SK-N-SH (cell line): Measurements from ENCODE around the gene TBC1D2B. TPM values are rescaled to one million over a fixed set of nuclear protein-coding genes. Genes with fewer than 3 reads are reported as not detected.
"Not testable (repeated sequence)": the region's sequence is repeated elsewhere in the genome, so short reads cannot be mapped to it uniquely, and the experiment has no call there.

Experiments
- CTCF ChIA-PET: fragments of 300-600, 350-600 bp; formaldehyde crosslinking; extraction: SDS; loops from one replicate; lab custom pipeline; 2021; lab: Yijun Ruan, JAX
- POLR2A ChIA-PET: fragments of 350-600 bp; sonication (Branson Sonifier 250); formaldehyde crosslinking; extraction: SDS; loops from one replicate; lab custom pipeline; 2020; ENCODE audit warnings: antibody characterized with exemption, inconsistent platforms; lab: Yijun Ruan, JAX
- DNase-seq: peaks from one replicate; pipeline ENCODE4 v3.0.0; 2012
- H2AFZ ChIP-seq: fragments of 200-600 bp; sonication (generic); 2 replicates; pipeline ENCODE4 v1.8.1; 2016; ENCODE audit warnings: antibody characterized with exemption, mild to moderate bottlenecking, low read depth
- H3F3A ChIP-seq: fragments of 200-600 bp; sonication (generic); replicated peaks from 2 replicates; pipeline ENCODE3; 2016; ENCODE audit warnings: antibody characterized with exemption, mild to moderate bottlenecking; ENCODE audit not compliant: insufficient read depth
- H3K27ac ChIP-seq, 2 experiments: fragments of 200-500 bp in 1 of 2; fragments of 200-600 bp in 1 of 2; sonication (Bioruptor generic) in 1 of 2; sonication (generic), shearing (Covaris generic) in 1 of 2; 2 replicates each; pipeline versions ENCODE4 v1.5.1 to v1.6.1; 2014 to 2016; ENCODE audit warnings: low read depth in 2 of 2, inconsistent platforms in 1 of 2, low read length in 1 of 2, mild to moderate bottlenecking in 1 of 2, mixed read lengths in 1 of 2
- H3K27me3 ChIP-seq: fragments of 200-600 bp; sonication (generic), shearing (Covaris generic); 2 replicates; pipeline ENCODE4 v1.6.1; 2016; ENCODE audit warnings: mixed run types; ENCODE audit not compliant: insufficient read depth
- H3K36me3 ChIP-seq, 2 experiments: fragments of 200-500 bp in 1 of 2; fragments of 200-600 bp in 1 of 2; sonication (Bioruptor generic) in 1 of 2; sonication (generic) in 1 of 2; replicated peaks in 1 of 2; 2 replicates each; pipeline versions ENCODE3 to v1.5.1; 2014 to 2016; ENCODE audit warnings: low read length in 1 of 2, mild to moderate bottlenecking in 1 of 2; ENCODE audit not compliant: insufficient read depth in 2 of 2, control insufficient read depth in 1 of 2
- H3K4me1 ChIP-seq, 2 experiments: fragments of 200-500 bp in 1 of 2; fragments of 200-600 bp in 1 of 2; sonication (Bioruptor generic) in 1 of 2; sonication (generic), shearing (Covaris generic) in 1 of 2; 2 replicates each; pipeline versions ENCODE4 v1.5.1 to v1.6.1; 2014 to 2016; ENCODE audit warnings: low read depth in 1 of 2, low read length in 1 of 2, mixed run types in 1 of 2; ENCODE audit not compliant: insufficient read depth in 2 of 2, control insufficient read depth in 1 of 2
- H3K4me2 ChIP-seq: fragments of 200-600 bp; sonication (generic), shearing (Covaris generic); 2 replicates; pipeline ENCODE4 v1.6.1; 2017; ENCODE audit warnings: mixed run types
- H3K4me3 ChIP-seq, 2 experiments: fragments of 200-500 bp in 1 of 2; fragments of 200-600 bp in 1 of 2; sonication (Bioruptor generic) in 1 of 2; sonication (generic), shearing (Covaris generic) in 1 of 2; 2 replicates each; pipeline versions ENCODE4 v1.5.1 to v1.8.1; 2014 to 2016; ENCODE audit warnings: low read depth in 2 of 2, inconsistent platforms in 1 of 2, low read length in 1 of 2, mild to moderate bottlenecking in 1 of 2, mixed read lengths in 1 of 2, moderate library complexity in 1 of 2
- H3K79me2 ChIP-seq: fragments of 200-600 bp; sonication (generic); 2 replicates; pipeline ENCODE4 v1.8.1; 2017; ENCODE audit warnings: mild to moderate bottlenecking; ENCODE audit not compliant: insufficient read depth
- H3K9ac ChIP-seq: fragments of 200-600 bp; sonication (generic); 2 replicates; pipeline ENCODE4 v1.6.1; 2017; ENCODE audit warnings: mixed run types
- H3K9me2 ChIP-seq: fragments of 200-600 bp; sonication (generic); 2 replicates; pipeline ENCODE4 v1.6.1; 2017; ENCODE audit warnings: mixed run types
- H3K9me3 ChIP-seq: fragments of 200-600 bp; sonication (generic); 2 replicates; pipeline ENCODE4 v1.6.1; 2017; ENCODE audit warnings: mixed run types, mild to moderate bottlenecking, moderate library complexity
- H4K20me1 ChIP-seq: fragments of 200-600 bp; sonication (generic); 2 replicates; pipeline ENCODE4 v1.6.1; 2017; ENCODE audit warnings: mild to moderate bottlenecking, mixed run types; ENCODE audit not compliant: insufficient read depth
- ELF1 ChIP-seq: IDR thresholded peaks from 2 replicates; pipeline ENCODE4 v1.4.0; 2012
- EP300 ChIP-seq, 2 experiments: IDR thresholded peaks; 2 replicates each; pipeline versions ENCODE4 v1.4.0 to v1.6.1; 2012; ENCODE audit warnings: borderline replicate concordance in 1 of 2, low read depth in 1 of 2, low read length in 1 of 2
- EZH2phosphoT487 ChIP-seq: fragments of 200-600 bp; sonication (generic); IDR thresholded peaks from 2 replicates; pipeline ENCODE4 v1.6.1; 2017; ENCODE audit warnings: low read depth, mixed run types, mild to moderate bottlenecking, antibody characterized with exemption, moderate library complexity, borderline replicate concordance
- FOSL2 ChIP-seq: IDR thresholded peaks from 2 replicates; pipeline ENCODE4 v1.4.0; 2012; ENCODE audit warnings: low read depth, mild to moderate bottlenecking, moderate library complexity, borderline replicate concordance
- IRF3 ChIP-seq: fragments of 150-350 bp; IDR thresholded peaks from 2 replicates; pipeline ENCODE4 v1.6.1; 2016; ENCODE audit warnings: mild to moderate bottlenecking, low read depth, low read length
- JUND ChIP-seq: IDR thresholded peaks from 2 replicates; pipeline ENCODE4 v1.4.0; 2012
- MXI1 ChIP-seq: IDR thresholded peaks from 2 replicates; pipeline ENCODE4 v1.6.1; 2012; ENCODE audit warnings: mild to moderate bottlenecking, low read depth, low read length, improper control_type of control experiment
- NFIC ChIP-seq: IDR thresholded peaks from 2 replicates; pipeline ENCODE4 v1.4.0; 2012; ENCODE audit warnings: borderline replicate concordance
- NRF1 ChIP-seq: IDR thresholded peaks from 2 replicates; pipeline ENCODE4 v1.6.1; 2012; ENCODE audit warnings: low read depth, mild to moderate bottlenecking, low read length
- PBX3 ChIP-seq: IDR thresholded peaks from 2 replicates; pipeline ENCODE4; 2012
- RAD21 ChIP-seq: IDR thresholded peaks from 2 replicates; pipeline ENCODE4 v1.6.1; 2012; ENCODE audit warnings: mild to moderate bottlenecking, low read length
- RFX5 ChIP-seq: IDR thresholded peaks from 2 replicates; pipeline ENCODE4 v1.6.1; 2012; ENCODE audit warnings: mild to moderate bottlenecking, improper control_type of control experiment, low read length
- TCF12 ChIP-seq: IDR thresholded peaks from 2 replicates; pipeline ENCODE4 v1.4.0; 2012
- TEAD4 ChIP-seq: IDR thresholded peaks from 2 replicates; pipeline ENCODE4 v1.4.0; 2012; ENCODE audit warnings: mild to moderate bottlenecking, borderline replicate concordance; ENCODE audit not compliant: insufficient read depth
- USF1 ChIP-seq: IDR thresholded peaks from 2 replicates; pipeline ENCODE4 v1.4.0; 2012; ENCODE audit warnings: low read depth, borderline replicate concordance
- YY1 ChIP-seq: IDR thresholded peaks from 2 replicates; pipeline ENCODE4 v1.4.0; 2012; ENCODE audit warnings: low read depth, mild to moderate bottlenecking
- WGBS: methylation state at CpG from one replicate; pipeline ENCODE4 v1.1.6; 2017; ENCODE audit warnings: low lambda C conversion rate; 5-methylcytosine and 5-hydroxymethylcytosine counted together
- polyA plus RNA-seq, 3 experiments: library from polyadenylated mRNA; depleted of rRNA; stranded (reverse); fragments of >200 nt; gene quantifications; 2 replicates each; pipeline ENCODE4 v1.2.3, GENCODE V29; 2012

TBC1D2B gene
- polyA plus RNA-seq, 1 of the 3 experiments (the other 2 are of a cell fraction) = 19.0 TPM

- CTCF ChIA-PET = interaction anchor here (2.5 kb wide), 1 partner anchor 127 kb away, joined by 9 read pairs; no protein-coding TSS in a partner anchor
- Histone ChIP-seq H3K27me3 (no peaks in the 10 kb centered on the region), H3K4me3 (no peak overlapping the region), H3K4me1 (peaks cover 0 to 27% of the 10 kb centered on the region in 2 experiments; a peak in 1 of 4 replicates), H3K4me2 (no peak overlapping the region), H4K20me1 (no peaks in the 10 kb centered on the region), H3K9me3 (no peaks in the 10 kb centered on the region), H3K9me2 (no peaks in the 10 kb centered on the region), H2AFZ (no peak overlapping the region), H3K36me3 (no peaks in the 10 kb centered on the region)
- WGBS = 83% methylated on average over 18 of the region's 30 CpGs
- TF ChIP-seq TCF12 (no peak), EP300 (IDR thresholded peaks at IDR 0.05; ENCODE audit: borderline replicate concordance in 1 of 2, low read depth in 1 of 2, low read length in 1 of 2) (no peak), RAD21 (no peak), EZH2phosphoT487 (no peak), RFX5 (no peak), ELF1 (no peak), NFIC (no peak), IRF3 (no peak), PBX3 (no peak), MXI1 (no peak), TEAD4 (no peak), NRF1 (no peak), YY1 (no peak), USF1 (no peak), JUND (no peak), FOSL2 (no peak)
- TF ChIP-seq, all 33 proteins: peak for 0
- POLR2A ChIA-PET = no interaction called here
- no peak for DNase-seq
- Histone ChIP-seq H3K27ac (no peak overlapping the region), H3K9ac (no peak overlapping the region), H3K79me2 (no peaks in the 10 kb centered on the region), H3F3A (no peaks in the 10 kb centered on the region)
Observed at GRCh38 chr15:77981281-77982126, 96.0 kb downstream of the TBC1D2B start.

GRCh38 chr15:77980674-77981073 lies 96.8 kb downstream of the TBC1D2B start:
- H3K79me2 ChIP-seq, H3K27me3 ChIP-seq, H3K9me2 ChIP-seq, H3K9ac ChIP-seq, H3K27ac ChIP-seq, POLR2A ChIA-PET, H3K4me3 ChIP-seq, H2AFZ ChIP-seq, DNase-seq, H3K36me3 ChIP-seq, H4K20me1 ChIP-seq, H3F3A ChIP-seq, H3K9me3 ChIP-seq, H3K4me2 ChIP-seq: not testable (repeated sequence)
- 68% methylated on average over 5 of the region's 5 CpGs for WGBS
- CTCF ChIA-PET = interaction anchor here (1.0 to 2.5 kb wide), 2 partner anchors 13 to 128 kb away, joined by 3 to 9 read pairs; no protein-coding TSS in a partner anchor
- peaks cover 0 to 33% of the 10 kb centered on the region in 2 experiments; a peak in 1 of 4 replicates for H3K4me1 ChIP-seq
